HCT116 (cell line): ENCODE measurements around the gene PCCB. TPM values are rescaled to one million over a fixed set of nuclear protein-coding genes. Genes with fewer than 3 reads are reported as not detected.
"Not testable (repeated sequence)": the region's sequence is repeated elsewhere in the genome, so short reads cannot be mapped to it uniquely, and the experiment has no call there.

Experiments
- ATAC-seq: fragments of 200-7000 bp; cut with Tn5 transposase; 2 replicates; pipeline ENCODE4 v1.9.1; 2020; ENCODE audit warnings: mild to moderate bottlenecking, moderate library complexity
- BruUV-seq: library from RNA; stranded (reverse); fragments of 400-500 nt; replicated peaks from 2 replicates; lab custom pipeline; 2021; lab: Mats Ljungman, UMichigan
- CTCF ChIA-PET: fragments of 300-600 bp; sonication (Branson Sonifier 250); formaldehyde crosslinking; loops from one replicate; lab custom pipeline; 2021; ENCODE audit warnings: antibody characterized with exemption; lab: Charles Lee
- POLR2A ChIA-PET: fragments of 300-600, 350-600 bp; sonication (Branson Sonifier 250); formaldehyde crosslinking; loops from one replicate; lab custom pipeline; 2021; ENCODE audit warnings: antibody characterized with exemption; lab: Charles Lee
- RAD21 ChIA-PET, 2 experiments: fragments of 300-600 bp; sonication (Branson Sonifier 250); formaldehyde crosslinking; loops; one replicate each; lab custom pipeline; 2023; ENCODE audit warnings: low total read pairs in 2 of 2; ENCODE audit not compliant: uncharacterized antibody in 2 of 2, unreplicated experiment in 2 of 2, low non-redundant PET in 1 of 2; lab: Charles Lee
- DNase-seq: peaks from one replicate; pipeline ENCODE4 v3.0.0-alpha.2; 2010; ENCODE audit warnings: low read depth, low spot score
- H2AFZ ChIP-seq: fragments of 200-600 bp; shearing (Covaris generic), sonication (generic); 2 replicates; pipeline ENCODE4 v1.6.1; 2017; ENCODE audit warnings: low read depth, mixed run types, mixed read lengths, antibody characterized with exemption, low read length; ENCODE audit not compliant: poor library complexity, severe bottlenecking
- H3K27ac ChIP-seq: 2 replicates; pipeline ENCODE4 v1.5.1; 2012; ENCODE audit warnings: low read depth, low read length
- H3K27me3 ChIP-seq: fragments of 200-600 bp; sonication (generic); 2 replicates; pipeline ENCODE4 v1.6.1; 2016; ENCODE audit warnings: mixed run types, low read length, mixed read lengths; ENCODE audit not compliant: insufficient read depth
- H3K36me3 ChIP-seq, 2 experiments: fragments of 200-500 bp in 1 of 2; fragments of 200-600 bp in 1 of 2; sonication (Bioruptor generic) in 1 of 2; sonication (generic) in 1 of 2; 2 replicates each; pipeline versions ENCODE4 v1.5.1 to v1.6.1; 2014 to 2016; ENCODE audit warnings: low read length in 2 of 2, inconsistent platforms in 1 of 2, mixed read lengths in 1 of 2, mixed run types in 1 of 2; ENCODE audit not compliant: insufficient read depth in 2 of 2, control insufficient read depth in 1 of 2
- H3K4me1 ChIP-seq, 2 experiments: fragments of 200-600 bp in 1 of 2; sonication (generic) in 1 of 2; 2 replicates each; pipeline versions ENCODE4 v1.5.1 to v1.6.1; 2012 to 2017; ENCODE audit warnings: low read length in 2 of 2, inconsistent platforms in 1 of 2, mild to moderate bottlenecking in 1 of 2, mixed read lengths in 1 of 2, mixed run types in 1 of 2, moderate library complexity in 1 of 2; ENCODE audit not compliant: insufficient read depth in 2 of 2, control insufficient read depth in 1 of 2
- H3K4me2 ChIP-seq: fragments of 200-600 bp; sonication (generic); 2 replicates; pipeline ENCODE4 v1.6.1; 2017; ENCODE audit warnings: mixed run types, low read length, mixed read lengths
- H3K4me3 ChIP-seq, 2 experiments: fragments of 200-600 bp in 1 of 2; sonication (generic) in 1 of 2; replicated peaks in 1 of 2; 2 replicates each; pipeline ENCODE4 v1.5.1; 2011 to 2016; ENCODE audit warnings: low read length in 2 of 2, control low read depth in 1 of 2, low read depth in 1 of 2, mild to moderate bottlenecking in 1 of 2, mixed read lengths in 1 of 2, mixed run types in 1 of 2
- H3K79me2 ChIP-seq: fragments of 200-600 bp; sonication (generic); 2 replicates; pipeline ENCODE4 v1.6.1; 2017; ENCODE audit warnings: mild to moderate bottlenecking, mixed run types, low read length, moderate library complexity, mixed read lengths; ENCODE audit not compliant: insufficient read depth
- H3K9ac ChIP-seq: fragments of 200-600 bp; sonication (generic); 2 replicates; pipeline ENCODE4 v1.6.1; 2016; ENCODE audit warnings: low read length, mixed read lengths
- H3K9me2 ChIP-seq: fragments of 200-600 bp; sonication (generic), shearing (Covaris generic); 2 replicates; pipeline ENCODE4 v1.6.1; 2017; ENCODE audit warnings: mixed run types, mild to moderate bottlenecking, moderate library complexity; ENCODE audit not compliant: insufficient read depth
- H3K9me3 ChIP-seq, 2 experiments: fragments of 200-500 bp in 1 of 2; fragments of 200-600 bp in 1 of 2; sonication (Bioruptor generic) in 1 of 2; sonication (generic) in 1 of 2; 2 replicates each; pipeline ENCODE4 v1.6.1; 2014 to 2017; ENCODE audit warnings: low read length in 2 of 2, mixed read lengths in 2 of 2, inconsistent platforms in 1 of 2, low read depth in 1 of 2, mild to moderate bottlenecking in 1 of 2, mixed run types in 1 of 2, moderate library complexity in 1 of 2; ENCODE audit not compliant: control insufficient read depth in 1 of 2, insufficient read depth in 1 of 2
- H4K20me1 ChIP-seq: fragments of 200-600 bp; sonication (generic), shearing (Covaris generic); 2 replicates; pipeline ENCODE4 v1.6.1; 2017; ENCODE audit warnings: mixed run types, mild to moderate bottlenecking, moderate library complexity; ENCODE audit not compliant: insufficient read depth
- ATF3 ChIP-seq: IDR thresholded peaks from 2 replicates; pipeline ENCODE4 v1.6.1; 2012
- CBX3 ChIP-seq: IDR thresholded peaks from 2 replicates; pipeline ENCODE4 v1.6.1; 2012; ENCODE audit warnings: low read depth
- CEBPB ChIP-seq: IDR thresholded peaks from 2 replicates; pipeline ENCODE4 v1.6.1; 2012; ENCODE audit warnings: low read depth
- ELF1 ChIP-seq: IDR thresholded peaks from 2 replicates; pipeline ENCODE4 v1.6.1; 2012; ENCODE audit warnings: low read depth, borderline replicate concordance
- EZH2phosphoT487 ChIP-seq: fragments of 200-600 bp; IDR thresholded peaks from 2 replicates; pipeline ENCODE4 v1.6.1; 2018; ENCODE audit warnings: antibody characterized with exemption, borderline replicate concordance
- FOSL1 ChIP-seq: IDR thresholded peaks from 2 replicates; pipeline ENCODE4 v1.6.1; 2012; ENCODE audit warnings: low read depth
- JUND ChIP-seq: IDR thresholded peaks from 2 replicates; pipeline ENCODE4 v1.6.1; 2012
- MAX ChIP-seq: IDR thresholded peaks from 2 replicates; pipeline ENCODE4 v1.6.1; 2012
- POLR2A ChIP-seq: IDR thresholded peaks from 2 replicates; pipeline ENCODE4 v1.7.0; 2011; ENCODE audit warnings: borderline replicate concordance; ENCODE audit not compliant: insufficient read depth, insufficient read length; ENCODE audit errors: extremely low read depth
- POLR2AphosphoS5 ChIP-seq: IDR thresholded peaks from 2 replicates; pipeline ENCODE4 v1.6.1; 2011; ENCODE audit warnings: mild to moderate bottlenecking, low read depth, low read length, moderate library complexity
- RAD21 ChIP-seq: IDR thresholded peaks from 2 replicates; pipeline ENCODE4 v1.6.1; 2012; ENCODE audit warnings: low read depth, mild to moderate bottlenecking
- REST ChIP-seq: IDR thresholded peaks from 2 replicates; pipeline ENCODE4 v1.6.1; 2012; ENCODE audit warnings: low read depth
- SIN3A ChIP-seq: IDR thresholded peaks from 2 replicates; pipeline ENCODE4 v1.6.1; 2012; ENCODE audit warnings: low read depth
- SP1 ChIP-seq: IDR thresholded peaks from 2 replicates; pipeline ENCODE4 v1.6.1; 2012; ENCODE audit warnings: low read depth
- SRF ChIP-seq: IDR thresholded peaks from 2 replicates; pipeline ENCODE4 v1.6.1; 2012; ENCODE audit warnings: low read depth
- TCF7L2 ChIP-seq: IDR thresholded peaks from 2 replicates; pipeline ENCODE4 v1.7.0; 2011; ENCODE audit warnings: borderline replicate concordance, inconsistent platforms; ENCODE audit not compliant: insufficient read depth, insufficient read length; ENCODE audit errors: extremely low read depth
- YY1 ChIP-seq: IDR thresholded peaks from 2 replicates; pipeline ENCODE4 v1.6.1; 2011; ENCODE audit warnings: low read length, low read depth, moderate library complexity, mild to moderate bottlenecking; ENCODE audit not compliant: insufficient replicate concordance; ENCODE audit errors: extremely low read depth
- ZBTB33 ChIP-seq: IDR thresholded peaks from 2 replicates; pipeline ENCODE4 v1.6.1; 2011; ENCODE audit warnings: mild to moderate bottlenecking, low read length, moderate library complexity; ENCODE audit not compliant: insufficient replicate concordance; ENCODE audit errors: extremely low read depth
- ZFX ChIP-seq: fragments of 450-650 bp; IDR thresholded peaks from 2 replicates; pipeline ENCODE4 v1.6.1; 2017
- intact Hi-C: fragments of 100-400 bp; cut with micrococcal nuclease; formaldehyde crosslinking; loops from 2 replicates; pipeline ENCODE4 v1.10.0; 2022
- total RNA-seq: library from RNA; stranded (reverse); gene quantifications from one replicate; pipeline ENCODE4 v1.2.1, GENCODE V29; 2021; ENCODE audit not compliant: unreplicated experiment

PCCB gene
- total RNA-seq, 1 experiment from 2014 or later, result 48.9 TPM

GRCh38 chr3:136366289-136366688, 116.1 kb downstream of the PCCB start:
- no peaks in the 10 kb centered on the region for H3K27me3 ChIP-seq
- no TSS peak for BruUV-seq
- no peak for TF ChIP-seq ZFX
- TF ChIP-seq ATF3, result no peak
- no peak for TF ChIP-seq FOSL1
- TF ChIP-seq REST, result no peak
- no peak for TF ChIP-seq YY1
- TF ChIP-seq CEBPB, result no peak
- TF ChIP-seq TCF7L2, result no peak
- TF ChIP-seq SRF, result no peak
- no peak for TF ChIP-seq CBX3
- no peak for TF ChIP-seq ZBTB33
- no peak for TF ChIP-seq JUND
- TF ChIP-seq EZH2phosphoT487, result no peak
- no peak for TF ChIP-seq POLR2A
- no peak for TF ChIP-seq SIN3A
- TF ChIP-seq ELF1, result no peak
- no peak for TF ChIP-seq RAD21
- no peak for TF ChIP-seq SP1
- no peak for TF ChIP-seq MAX
- no peak for TF ChIP-seq POLR2AphosphoS5
- TF ChIP-seq, all 23 proteins: peak for 0
- no peaks in the 10 kb centered on the region for H3K79me2 ChIP-seq
- H3K9ac ChIP-seq, result no peak overlapping the region
- H3K4me2 ChIP-seq, result no peak overlapping the region
- intact Hi-C loops, result no loop called here
- CTCF ChIA-PET, result interaction anchor here (1.2 kb wide), 1 partner anchor 14 kb away, joined by 8 read pairs; no protein-coding TSS in a partner anchor
- H3K9me3 ChIP-seq, result no peaks in the 10 kb centered on the region
- RAD21 ChIA-PET, result no interaction called here
- H3K27ac ChIP-seq, result no peak overlapping the region
- H2AFZ ChIP-seq, result no peak overlapping the region
- no peaks in the 10 kb centered on the region for H4K20me1 ChIP-seq
- no peak overlapping the region for H3K4me3 ChIP-seq
- no peaks in the 10 kb centered on the region for H3K9me2 ChIP-seq
- no peak for ATAC-seq
- no peaks in the 10 kb centered on the region for H3K4me1 ChIP-seq
- H3K36me3 ChIP-seq, result no peaks in the 10 kb centered on the region
- DNase-seq, result no peak
- POLR2A ChIA-PET, result no interaction called here

- H3K9me2 ChIP-seq, BruUV-seq, H3K9me3 ChIP-seq, ATAC-seq, intact Hi-C loops, H2AFZ ChIP-seq, H3K27me3 ChIP-seq, H3K4me2 ChIP-seq, H3K4me1 ChIP-seq, POLR2A ChIA-PET, DNase-seq, H3K9ac ChIP-seq, H3K36me3 ChIP-seq, H3K79me2 ChIP-seq, H3K27ac ChIP-seq, H3K4me3 ChIP-seq, H4K20me1 ChIP-seq: not testable (repeated sequence)
- RAD21 ChIA-PET, result interaction anchor here in 1 of 2 experiments (0.6 kb wide), 1 partner anchor 731 kb away, joined by 3 read pairs; no protein-coding TSS in a partner anchor
- CTCF ChIA-PET, result interaction anchor here (2.0 kb wide), 1 partner anchor 16 kb away, joined by 6 read pairs; no protein-coding TSS in a partner anchor
Measured at GRCh38 chr3:136375800-136376199, 125.7 kb downstream of the PCCB start.
